Measurements from ENCODE around the gene HS3ST1.

GRCh38 chr4:11469650-11470437, 41.1 kb upstream of the HS3ST1 start:
- TF ChIP-seq POLR2AphosphoS5 (IDR thresholded peaks at IDR 0.05; ENCODE audit: low read depth, low read length) (no peak), TAF1 (IDR thresholded peaks at IDR 0.05; ENCODE audit: borderline replicate concordance, insufficient read depth, low read length) (no peak)
